WERI-Rb-1 (cell line): ENCODE measurements around the gene SLC12A3.
A peak's percentile ranks its signal among the peaks of the same experiment; 100 is the strongest.

Source experiments
- DNase-seq: peaks from one replicate; pipeline ENCODE4 v3.0.0-alpha.2; 2020
- H3K27ac ChIP-seq: fragments of 250-450 bp; sonication (Bioruptor Pico); 2 replicates; pipeline ENCODE4 v1.5.1; 2020; ENCODE audit warnings: mild to moderate bottlenecking, moderate library complexity
- H3K27me3 ChIP-seq: fragments of 250-450 bp; sonication (Bioruptor Pico); 2 replicates; pipeline ENCODE4 v1.5.1; 2021; ENCODE audit warnings: mild to moderate bottlenecking, low read depth, moderate library complexity; ENCODE audit not compliant: insufficient read depth, severe bottlenecking
- H3K36me3 ChIP-seq: fragments of 250-450 bp; sonication (Bioruptor Pico); 2 replicates; pipeline ENCODE4 v1.5.1; 2020; ENCODE audit warnings: mild to moderate bottlenecking, moderate library complexity
- H3K4me3 ChIP-seq: 2 replicates; pipeline ENCODE4 v1.5.1; 2011; ENCODE audit warnings: low read depth, mild to moderate bottlenecking, control low read depth, low read length
- H3K9me3 ChIP-seq: fragments of 250-450 bp; sonication (Bioruptor Pico); 2 replicates; pipeline ENCODE4 v1.5.1; 2021; ENCODE audit warnings: mild to moderate bottlenecking, moderate library complexity; ENCODE audit not compliant: severe bottlenecking
- TF ChIP-seq, protein P1 (sequence below): IDR thresholded peaks from 2 replicates; pipeline ENCODE4 v1.5.1; 2011; ENCODE audit warnings: low read depth, mild to moderate bottlenecking, control low read depth, inconsistent platforms, low read length

Gene SLC12A3

GRCh38 chr16:56848955-56849689 lies 15.9 kb upstream of the SLC12A3 start:
- H3K27me3 ChIP-seq = no peaks in the 10 kb centered on the region
- H3K27ac ChIP-seq = peak overlapping the region; percentile 24; the same call in 1 of the 2 replicates
- H3K4me3 ChIP-seq = no peak overlapping the region
- H3K36me3 ChIP-seq = peaks cover 8% of the 10 kb centered on the region
- no peak for DNase-seq
- no peaks in the 10 kb centered on the region for H3K9me3 ChIP-seq
- TF ChIP-seq, protein P1, sequence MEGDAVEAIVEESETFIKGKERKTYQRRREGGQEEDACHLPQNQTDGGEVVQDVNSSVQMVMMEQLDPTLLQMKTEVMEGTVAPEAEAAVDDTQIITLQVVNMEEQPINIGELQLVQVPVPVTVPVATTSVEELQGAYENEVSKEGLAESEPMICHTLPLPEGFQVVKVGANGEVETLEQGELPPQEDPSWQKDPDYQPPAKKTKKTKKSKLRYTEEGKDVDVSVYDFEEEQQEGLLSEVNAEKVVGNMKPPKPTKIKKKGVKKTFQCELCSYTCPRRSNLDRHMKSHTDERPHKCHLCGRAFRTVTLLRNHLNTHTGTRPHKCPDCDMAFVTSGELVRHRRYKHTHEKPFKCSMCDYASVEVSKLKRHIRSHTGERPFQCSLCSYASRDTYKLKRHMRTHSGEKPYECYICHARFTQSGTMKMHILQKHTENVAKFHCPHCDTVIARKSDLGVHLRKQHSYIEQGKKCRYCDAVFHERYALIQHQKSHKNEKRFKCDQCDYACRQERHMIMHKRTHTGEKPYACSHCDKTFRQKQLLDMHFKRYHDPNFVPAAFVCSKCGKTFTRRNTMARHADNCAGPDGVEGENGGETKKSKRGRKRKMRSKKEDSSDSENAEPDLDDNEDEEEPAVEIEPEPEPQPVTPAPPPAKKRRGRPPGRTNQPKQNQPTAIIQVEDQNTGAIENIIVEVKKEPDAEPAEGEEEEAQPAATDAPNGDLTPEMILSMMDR = no peak

GRCh38 chr16:56849690-56850680 lies 15.0 kb upstream of the SLC12A3 start:
- H3K27me3 ChIP-seq = no peaks in the 10 kb centered on the region
- H3K9me3 ChIP-seq = no peaks in the 10 kb centered on the region
- no peak overlapping the region for H3K27ac ChIP-seq
- DNase-seq = no peak
- H3K36me3 ChIP-seq = peaks cover 5% of the 10 kb centered on the region
- no peak overlapping the region for H3K4me3 ChIP-seq
- TF ChIP-seq, protein P1 = no peak

DNA sequence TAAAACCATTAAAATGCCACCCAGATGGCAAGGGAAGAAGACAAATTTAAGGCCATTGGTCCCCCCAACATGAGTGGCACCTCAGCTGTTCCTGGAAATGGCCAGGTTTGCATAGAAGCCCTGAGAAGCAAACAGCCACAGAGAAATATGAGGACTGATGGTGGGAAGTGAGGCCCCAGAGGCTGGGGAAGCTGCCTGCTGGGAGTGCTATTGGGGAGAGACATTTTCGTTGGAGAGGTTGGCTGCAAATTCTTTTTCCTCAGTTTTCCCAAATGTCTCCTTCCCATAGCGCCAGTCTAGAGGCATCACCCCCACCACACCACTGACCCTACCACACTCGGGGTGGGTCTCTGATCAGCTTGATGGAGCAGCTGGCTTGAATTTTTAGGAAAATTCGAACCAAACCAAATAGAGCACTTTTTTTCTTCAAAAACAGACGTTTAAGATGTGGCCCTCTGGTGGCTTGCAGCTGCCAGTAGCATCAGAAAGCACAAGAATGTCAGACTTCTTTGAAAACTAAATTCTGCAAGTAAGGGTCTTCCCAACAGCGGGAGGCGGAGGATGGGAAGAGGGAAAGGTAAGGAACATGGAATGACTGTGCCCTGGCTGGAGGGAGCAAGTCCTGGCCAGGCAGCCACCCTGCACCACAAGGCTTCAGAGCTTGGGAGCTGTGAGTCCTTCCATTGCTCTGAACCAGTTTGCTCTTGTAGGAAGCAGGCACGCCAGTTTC lies 13.2 kb upstream of the SLC12A3 start:
- no peaks in the 10 kb centered on the region for H3K9me3 ChIP-seq
- no peaks in the 10 kb centered on the region; the same call in 1 of the 2 replicates for H3K36me3 ChIP-seq
- no peak overlapping the region for H3K4me3 ChIP-seq
- H3K27ac ChIP-seq = no peak overlapping the region
- TF ChIP-seq, protein P1 = 0 out of 2 replicates have a peak, but pooled peaks have one; percentile 20
- DNase-seq = no peak
- no peaks in the 10 kb centered on the region for H3K27me3 ChIP-seq

GRCh38 chr16:56852401-56852730 lies 12.6 kb upstream of the SLC12A3 start:
- TF ChIP-seq, protein P1 = no peak
- H3K27ac ChIP-seq = no peak overlapping the region
- DNase-seq = no peak
- H3K36me3 ChIP-seq = no peaks in the 10 kb centered on the region; the same call in 1 of the 2 replicates
- H3K27me3 ChIP-seq = no peaks in the 10 kb centered on the region
- H3K9me3 ChIP-seq = no peaks in the 10 kb centered on the region
- H3K4me3 ChIP-seq = no peak overlapping the region

DNA sequence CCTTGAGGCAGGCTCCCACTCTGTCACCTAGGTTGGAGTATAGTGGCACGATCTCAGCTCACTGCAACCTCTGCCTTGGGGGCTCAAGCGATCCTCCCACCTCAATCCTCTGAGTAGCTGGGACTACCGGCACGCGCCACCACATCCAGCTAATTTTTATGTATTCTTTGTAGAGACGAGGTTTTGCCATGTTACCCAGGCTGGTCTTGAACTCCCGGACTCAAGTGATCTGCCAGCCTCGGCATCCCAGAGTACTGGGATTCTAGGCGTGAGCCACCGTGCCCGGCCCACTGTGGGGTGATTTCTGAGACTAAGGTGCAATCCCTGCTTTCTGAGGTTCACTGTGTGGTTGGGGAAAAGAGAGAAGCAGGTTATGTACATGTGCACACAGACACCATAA lies 12.0 kb upstream of the SLC12A3 start:
- no peaks in the 10 kb centered on the region for H3K9me3 ChIP-seq
- no peak for DNase-seq
- no peak overlapping the region for H3K27ac ChIP-seq
- TF ChIP-seq, protein P1 = no peak
- no peaks in the 10 kb centered on the region; the same call in 1 of the 2 replicates for H3K36me3 ChIP-seq
- H3K27me3 ChIP-seq = no peaks in the 10 kb centered on the region
- no peak overlapping the region for H3K4me3 ChIP-seq
